GM18861 (cell line): ENCODE measurements around the gene DOCK10.

ENCODE experiments used
- ATAC-seq: cut with Tn5 transposase; IDR thresholded peaks from one replicate; pipeline ENCODE4 v1.9.1; 2021; ENCODE audit not compliant: unreplicated experiment

The DOCK10 gene

DNA sequence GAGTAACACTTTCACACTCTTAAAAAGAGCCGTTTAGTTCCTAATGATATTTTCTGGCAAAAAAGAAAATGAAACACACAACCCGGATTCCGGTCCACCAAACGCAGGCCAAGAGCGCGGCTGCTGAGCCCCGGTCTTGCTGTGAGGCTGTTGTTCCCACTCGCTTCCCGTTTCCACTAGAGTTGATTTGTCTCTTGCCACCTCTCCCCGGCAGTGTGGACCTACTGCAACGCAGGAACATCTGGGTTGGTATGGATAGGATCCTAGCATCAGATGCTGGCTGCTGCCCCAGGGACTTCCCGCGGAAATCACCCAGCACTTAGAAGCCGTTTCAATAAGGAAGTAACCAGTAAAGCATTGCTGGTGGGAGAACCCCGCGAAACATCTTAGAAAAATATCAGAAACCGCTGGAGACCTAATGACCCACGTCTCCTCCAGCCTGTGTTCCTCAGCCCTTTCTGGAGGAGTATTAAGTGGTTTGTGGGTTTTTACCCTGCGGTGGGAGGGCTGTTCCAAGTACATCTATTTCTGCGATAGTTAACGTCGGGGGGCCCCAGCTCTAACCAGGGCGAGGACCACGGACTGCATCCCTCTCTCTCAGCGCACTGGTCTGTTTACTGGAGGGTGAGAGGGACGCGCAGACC lies 939 bp downstream of the DOCK10 start:
- ATAC-seq = peak; percentile 62

- ATAC-seq = peak; percentile 18
These were observed 1.4 kb downstream of the DOCK10 start for GRCh38 chr2:225040856-225041206.

DNA sequence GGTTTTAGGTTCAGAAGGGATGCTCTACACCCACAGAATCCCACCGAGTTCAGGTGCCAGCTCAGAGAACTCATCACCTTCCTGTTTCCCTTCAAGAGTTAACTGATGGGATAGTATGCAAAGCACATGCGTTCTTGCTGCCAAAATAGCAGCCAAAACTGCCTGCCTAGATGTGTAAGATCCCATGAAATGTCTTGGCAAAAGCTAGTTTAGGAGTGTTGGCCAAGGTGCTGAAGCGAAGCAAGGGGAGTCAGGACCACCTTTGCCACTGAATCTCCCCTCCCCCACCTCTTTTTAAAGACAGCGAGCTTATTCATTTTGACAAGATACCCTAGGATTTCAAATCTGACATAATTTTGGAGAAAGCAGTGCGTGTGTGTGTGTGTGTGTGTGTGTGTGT lies 2.1 kb downstream of the DOCK10 start:
- ATAC-seq = no peak

DNA sequence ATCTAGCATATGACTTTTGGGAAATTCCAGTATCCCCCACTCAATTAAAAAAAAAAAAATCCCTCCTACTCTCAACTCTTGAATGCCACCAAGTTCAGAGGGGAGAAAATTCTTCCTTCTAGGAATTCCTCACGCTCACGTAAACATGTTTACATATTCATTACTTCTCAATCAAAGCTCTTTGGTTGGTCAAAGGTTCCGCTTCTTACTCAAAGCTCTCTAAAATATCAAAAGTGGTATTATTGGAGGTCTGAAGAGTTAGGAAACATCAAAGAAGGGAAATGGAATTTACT lies 4.1 kb downstream of the DOCK10 start:
- no peak for ATAC-seq

DNA sequence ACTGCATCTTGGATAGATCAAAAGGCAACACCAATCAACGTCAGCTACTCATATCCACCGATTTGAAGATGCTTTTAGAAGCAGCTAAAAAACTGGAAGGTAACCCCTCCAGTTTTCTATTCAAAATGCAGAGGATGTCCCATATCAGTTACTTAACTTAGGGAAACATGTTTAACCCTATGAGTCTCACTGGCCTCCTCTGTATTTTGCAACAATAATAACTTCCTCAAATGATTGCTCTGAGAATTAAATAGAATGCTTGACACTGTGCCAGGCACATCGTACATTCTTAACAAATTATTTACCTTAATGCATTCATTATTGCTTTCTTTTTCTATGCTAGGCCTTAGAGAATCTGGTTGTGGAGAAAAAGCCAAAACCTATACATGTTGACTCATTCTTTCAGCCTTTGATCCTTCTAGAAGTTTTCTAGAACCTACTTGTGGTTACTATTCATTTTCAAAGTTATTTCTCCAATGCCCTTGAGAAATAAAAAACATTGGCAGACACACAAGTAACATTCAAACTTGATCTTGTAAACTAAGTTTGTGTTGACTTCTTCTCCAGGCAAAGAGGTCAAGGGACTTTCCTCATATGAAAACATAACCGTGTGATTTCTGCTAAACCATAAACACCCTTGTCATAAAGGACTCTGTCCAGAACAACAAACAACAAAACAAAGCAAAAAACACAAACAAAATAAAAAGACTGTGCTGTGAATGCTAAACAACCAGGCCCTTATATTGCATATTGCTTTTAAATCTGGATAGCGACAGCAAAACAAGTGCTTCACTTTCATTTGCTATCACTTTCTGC lies 4.6 kb downstream of the DOCK10 start:
- ATAC-seq = no peak

DNA sequence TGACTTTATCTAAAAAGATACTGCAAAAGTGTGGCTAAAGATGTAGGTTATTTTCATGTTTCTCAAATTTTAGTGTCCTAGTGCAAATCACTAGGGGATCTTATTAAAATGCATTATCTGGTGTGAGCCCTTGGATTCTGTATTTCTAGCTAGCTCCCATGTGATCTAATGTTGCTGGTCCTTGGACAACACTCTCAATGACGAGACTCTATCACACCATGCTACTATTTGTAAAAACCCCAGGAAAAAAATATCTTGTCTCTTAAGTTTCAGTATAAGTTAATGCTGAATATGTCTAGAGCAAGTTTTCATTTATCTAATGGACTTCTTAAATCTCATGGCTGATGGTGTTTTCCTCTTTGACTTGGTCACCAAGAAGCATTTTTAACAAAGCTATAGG lies 5.8 kb downstream of the DOCK10 start:
- ATAC-seq = no peak

- ATAC-seq = no peak
These were observed 8.6 kb downstream of the DOCK10 start for GRCh38 chr2:225033440-225034318.

DNA sequence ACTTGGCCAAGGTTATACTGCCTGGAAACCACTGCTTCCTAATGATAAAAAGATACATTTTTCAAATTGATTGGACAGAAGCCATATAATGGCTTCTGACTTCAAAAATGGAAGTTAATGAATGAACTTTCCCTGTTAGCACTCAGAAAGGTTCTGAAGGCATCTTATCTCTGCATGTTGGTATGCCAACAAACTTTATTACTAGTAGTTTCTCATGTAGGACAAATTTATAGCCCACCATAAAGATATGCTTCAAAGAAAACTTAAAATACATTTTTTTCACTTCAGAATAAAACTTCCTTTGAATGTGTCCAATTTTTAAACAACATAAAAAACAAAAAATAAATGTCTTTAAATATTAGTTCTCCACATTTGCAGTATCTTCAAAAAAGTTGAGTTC lies 10.0 kb downstream of the DOCK10 start:
- ATAC-seq = no peak

GRCh38 chr2:225031599-225031998 lies 10.7 kb downstream of the DOCK10 start:
- ATAC-seq = no peak

- no peak for ATAC-seq
These were observed 11.4 kb downstream of the DOCK10 start for GRCh38 chr2:225030893-225031292.

DNA sequence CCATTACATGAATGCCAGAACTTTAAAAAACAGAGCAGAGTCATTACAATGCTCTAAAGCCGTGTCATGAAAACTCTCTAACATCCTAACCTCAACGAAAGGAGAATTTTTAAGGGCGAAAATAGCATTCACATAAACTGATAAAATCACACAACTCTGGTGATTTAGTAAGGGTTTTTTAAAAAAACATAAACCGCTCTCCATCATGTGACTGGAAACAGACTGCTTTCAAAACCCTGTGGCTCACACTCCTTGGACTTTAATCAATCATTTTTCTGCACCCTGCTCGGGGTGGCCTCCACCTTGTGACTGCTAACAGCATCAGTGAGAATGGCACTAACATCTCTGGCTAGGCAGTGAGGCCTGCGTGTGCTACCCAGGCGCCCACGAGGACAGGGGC lies 12.1 kb downstream of the DOCK10 start:
- no peak for ATAC-seq

DNA sequence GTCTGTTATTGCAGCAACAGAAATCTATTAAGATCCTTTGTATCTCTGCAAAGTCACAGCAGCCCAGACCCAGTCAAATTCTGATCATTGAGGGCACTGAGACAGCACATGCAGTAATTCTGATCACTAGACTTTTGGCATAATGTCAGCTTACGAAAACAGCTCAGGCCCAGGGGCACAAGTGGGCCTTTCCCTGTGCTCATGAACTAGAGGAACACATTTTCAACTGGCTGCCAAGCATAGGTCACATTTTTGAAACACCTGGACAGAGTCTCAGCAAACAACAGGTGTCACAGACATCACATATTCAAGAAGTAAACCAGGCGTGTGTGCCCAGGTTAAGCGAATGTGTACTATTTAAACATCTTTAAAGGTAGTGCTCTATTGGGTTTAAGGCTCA lies 13.7 kb downstream of the DOCK10 start:
- no peak for ATAC-seq

- no peak for ATAC-seq
These were observed 15.1 kb downstream of the DOCK10 start for GRCh38 chr2:225027061-225027762.

DNA sequence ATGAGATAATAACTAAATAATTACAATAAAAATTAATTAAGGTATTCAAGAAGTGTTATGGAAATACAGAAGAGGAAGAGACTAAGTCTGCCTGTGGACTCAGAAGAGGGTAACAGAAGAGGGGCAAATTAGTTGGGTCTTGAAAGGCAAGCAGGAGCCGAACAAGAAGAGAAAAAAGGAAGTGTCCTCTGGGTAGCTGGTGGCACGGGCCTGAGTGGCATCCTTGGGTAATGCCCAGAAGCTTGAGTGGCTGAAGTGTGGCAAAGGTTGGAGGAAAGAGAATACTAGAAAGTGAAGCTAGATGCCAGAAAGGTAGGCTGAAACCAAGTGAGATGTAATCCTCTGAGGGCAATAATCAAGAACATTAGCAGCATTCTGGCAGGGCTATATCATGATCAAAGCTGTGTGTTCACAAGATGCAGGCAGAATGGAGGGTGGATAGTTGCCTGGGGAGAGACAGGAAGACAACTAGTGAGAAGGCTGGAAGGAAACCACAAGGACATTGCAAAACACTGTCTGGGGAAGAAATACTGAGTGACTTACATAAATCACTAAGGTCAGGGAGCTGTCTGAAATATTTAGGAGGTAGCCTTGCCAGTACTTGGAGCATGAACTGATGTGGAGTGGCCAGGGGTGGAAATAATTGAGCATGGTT lies 16.2 kb downstream of the DOCK10 start:
- ATAC-seq = no peak

- ATAC-seq = no peak
These were observed 20.1 kb downstream of the DOCK10 start for GRCh38 chr2:225022188-225022587.

DNA sequence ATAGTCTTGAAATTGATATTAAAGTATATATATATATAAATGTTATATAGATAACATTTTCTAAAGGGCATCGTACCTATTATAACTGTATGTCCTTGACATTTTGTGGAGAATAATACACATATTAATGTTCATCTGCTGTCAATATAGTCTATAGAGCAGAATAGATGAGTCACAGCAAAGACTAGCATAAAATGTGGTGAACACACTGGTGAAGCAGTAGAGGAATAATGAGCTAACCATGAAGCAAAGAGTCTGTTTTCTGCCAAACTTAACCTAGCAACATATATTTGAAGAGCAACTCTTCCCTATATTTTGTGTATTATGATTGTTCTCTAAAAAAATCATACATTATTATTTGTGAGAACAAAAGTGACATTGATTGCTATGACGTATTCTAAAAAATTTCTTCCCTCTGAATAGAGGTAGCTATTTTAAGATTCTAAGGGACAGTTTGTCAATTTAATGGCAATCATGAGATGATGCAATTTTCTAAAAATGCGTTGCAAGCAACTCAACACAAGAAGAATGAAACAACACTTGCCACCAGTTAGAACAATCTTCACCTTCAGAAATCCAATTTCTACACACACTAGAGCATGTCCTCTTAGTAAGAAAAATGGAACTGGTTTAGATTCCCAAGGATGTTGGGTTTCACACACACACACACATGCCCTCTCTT lies 22.0 kb downstream of the DOCK10 start:
- no peak for ATAC-seq

DNA sequence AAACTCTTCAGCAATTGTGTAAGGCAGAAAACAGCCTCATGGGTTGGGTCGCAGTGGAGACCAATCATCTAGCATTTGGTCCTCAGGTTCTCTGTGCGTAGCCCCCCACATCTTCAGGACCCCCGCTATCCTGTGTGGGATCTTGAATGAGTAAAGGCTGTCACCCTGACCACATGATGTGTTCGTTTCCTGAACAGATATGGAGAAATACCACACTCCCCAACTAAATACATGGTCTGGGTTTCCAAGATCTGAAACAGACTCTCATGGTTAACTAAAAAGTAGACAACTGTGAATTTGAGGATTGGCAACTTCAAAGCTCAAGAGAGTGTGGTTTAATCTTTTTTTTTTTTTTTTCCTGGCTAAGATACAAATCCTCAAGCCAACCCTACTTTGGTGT lies 23.2 kb downstream of the DOCK10 start:
- ATAC-seq = no peak

DNA sequence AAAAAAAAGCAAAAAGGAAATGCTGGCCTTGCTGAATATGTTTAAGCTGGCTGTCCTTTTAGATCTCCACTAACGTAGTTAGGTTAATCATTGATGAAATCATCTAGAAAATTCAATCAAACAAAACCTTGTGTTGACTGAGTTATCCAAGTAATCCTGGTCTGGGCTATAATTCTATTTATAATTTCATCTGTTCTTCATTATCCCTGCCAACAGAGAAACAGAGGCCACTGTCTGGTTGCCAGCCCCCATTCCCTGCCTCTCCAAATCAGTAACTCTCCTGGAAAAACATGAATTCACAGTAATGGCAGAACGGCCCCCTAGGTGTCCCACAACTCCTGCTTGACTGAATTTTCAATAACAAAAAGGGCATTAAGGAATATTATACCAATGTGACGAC lies 24.6 kb downstream of the DOCK10 start:
- ATAC-seq = no peak

DNA sequence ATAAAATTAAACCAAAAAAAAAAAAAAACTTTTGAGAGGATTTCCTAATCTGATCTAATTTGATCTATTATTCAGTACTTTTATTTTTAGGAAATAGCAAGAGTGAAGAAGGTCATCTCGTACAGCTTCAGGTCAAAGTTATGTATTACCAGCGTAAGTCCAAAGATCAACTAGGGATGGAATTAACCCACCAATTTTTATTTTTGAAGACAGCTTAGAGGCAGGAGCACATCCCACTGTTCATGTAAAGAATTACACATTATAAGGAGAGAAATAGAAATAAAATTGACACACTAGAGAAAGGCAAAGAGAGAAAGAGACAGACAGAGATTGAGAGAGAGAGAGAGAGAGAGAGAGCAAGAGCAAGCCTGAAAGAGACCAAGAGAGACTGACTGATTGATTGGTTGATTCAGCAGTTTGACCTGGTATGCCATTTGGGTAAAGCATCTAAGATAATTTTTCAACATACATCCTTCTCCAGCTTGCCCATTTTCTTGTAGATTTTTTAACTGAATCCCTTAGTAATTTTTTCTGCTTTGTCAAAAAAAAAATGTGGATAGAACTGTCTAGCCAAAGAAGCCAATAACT lies 25.1 kb downstream of the DOCK10 start:
- no peak for ATAC-seq
